GM12892 (cell line): Measurements from ENCODE around the gene CA6.

Experiments used
- POLR2AphosphoS5 ChIP-seq: IDR thresholded peaks from 2 replicates; pipeline ENCODE4 v1.6.1; 2011; ENCODE audit warnings: low read depth, low read length, control low read depth
- TAF1 ChIP-seq: IDR thresholded peaks from 2 replicates; pipeline ENCODE4 v1.6.1; 2011; ENCODE audit warnings: low read depth, mild to moderate bottlenecking, control low read depth, low read length, borderline replicate concordance

- no peak for TF ChIP-seq POLR2AphosphoS5
- TF ChIP-seq TAF1: no peak
These were observed 4.6 kb downstream of the CA6 start for GRCh38 chr1:8950309-8950708.
